Fibroblast of pulmonary artery (primary cell): Measurements from ENCODE around the gene ASXL2.
A peak's percentile ranks its signal among the peaks of the same experiment; 100 is the strongest.

ENCODE experiments used
- DNase-seq: peaks from one replicate; pipeline ENCODE4 v3.0.0-alpha.2; 2010; ENCODE audit warnings: low read depth
- H3K4me3 ChIP-seq: replicated peaks from 2 replicates; pipeline ENCODE4 v1.5.1; 2011; ENCODE audit warnings: low read depth, mild to moderate bottlenecking, control low read depth, low read length, moderate library complexity
- TF ChIP-seq, protein P1 (sequence below): IDR thresholded peaks from 2 replicates; pipeline ENCODE4 v1.5.1; 2011; ENCODE audit warnings: mild to moderate bottlenecking, control low read depth, low read length, inconsistent platforms; ENCODE audit errors: missing control alignments

Gene ASXL2

DNA sequence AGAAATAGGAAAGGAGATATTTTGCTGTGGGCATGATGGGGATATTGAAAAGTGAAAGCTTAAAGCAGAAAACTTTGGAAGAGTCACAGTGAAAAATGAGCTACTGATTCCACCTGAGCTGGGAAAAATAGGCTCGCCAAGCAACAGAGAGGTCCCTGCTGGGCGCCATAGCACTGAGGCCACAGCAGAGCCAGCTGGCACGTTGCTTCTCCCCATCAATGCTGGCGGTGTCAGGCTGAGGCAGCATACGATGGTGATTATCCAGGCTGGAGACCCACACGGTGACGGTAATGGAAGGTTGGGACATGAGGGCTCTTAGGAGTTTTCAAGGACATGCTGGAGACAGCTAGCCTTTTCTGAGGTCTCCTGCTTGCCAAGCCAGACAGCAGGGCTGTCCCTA, 179.1 kb downstream of the ASXL2 start:
- no peak overlapping the region for H3K4me3 ChIP-seq
- no peak for DNase-seq
- TF ChIP-seq, protein P1, sequence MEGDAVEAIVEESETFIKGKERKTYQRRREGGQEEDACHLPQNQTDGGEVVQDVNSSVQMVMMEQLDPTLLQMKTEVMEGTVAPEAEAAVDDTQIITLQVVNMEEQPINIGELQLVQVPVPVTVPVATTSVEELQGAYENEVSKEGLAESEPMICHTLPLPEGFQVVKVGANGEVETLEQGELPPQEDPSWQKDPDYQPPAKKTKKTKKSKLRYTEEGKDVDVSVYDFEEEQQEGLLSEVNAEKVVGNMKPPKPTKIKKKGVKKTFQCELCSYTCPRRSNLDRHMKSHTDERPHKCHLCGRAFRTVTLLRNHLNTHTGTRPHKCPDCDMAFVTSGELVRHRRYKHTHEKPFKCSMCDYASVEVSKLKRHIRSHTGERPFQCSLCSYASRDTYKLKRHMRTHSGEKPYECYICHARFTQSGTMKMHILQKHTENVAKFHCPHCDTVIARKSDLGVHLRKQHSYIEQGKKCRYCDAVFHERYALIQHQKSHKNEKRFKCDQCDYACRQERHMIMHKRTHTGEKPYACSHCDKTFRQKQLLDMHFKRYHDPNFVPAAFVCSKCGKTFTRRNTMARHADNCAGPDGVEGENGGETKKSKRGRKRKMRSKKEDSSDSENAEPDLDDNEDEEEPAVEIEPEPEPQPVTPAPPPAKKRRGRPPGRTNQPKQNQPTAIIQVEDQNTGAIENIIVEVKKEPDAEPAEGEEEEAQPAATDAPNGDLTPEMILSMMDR, result no peak

DNA sequence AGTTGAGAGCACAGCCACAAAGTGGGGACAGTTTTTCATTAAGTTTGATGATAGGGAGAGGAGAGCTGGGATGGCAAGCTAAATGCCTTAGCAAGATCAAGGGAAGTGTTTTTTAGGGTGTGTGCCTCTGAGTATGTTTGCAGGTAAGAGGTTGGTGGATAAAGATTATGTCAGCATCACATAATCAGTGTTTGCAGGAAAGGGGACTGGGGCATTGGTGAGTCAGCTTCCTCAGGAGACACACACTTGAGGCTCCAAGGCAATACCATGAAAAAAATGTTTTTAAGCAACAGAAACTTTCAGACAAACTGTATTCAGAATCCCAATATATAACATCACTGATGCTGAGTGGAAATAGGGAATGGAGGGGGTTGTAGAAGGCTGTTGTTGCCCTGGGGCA, 179.5 kb downstream of the ASXL2 start:
- no peak overlapping the region for H3K4me3 ChIP-seq
- peak; percentile 25 for DNase-seq
- TF ChIP-seq, protein P1, result no peak

DNA sequence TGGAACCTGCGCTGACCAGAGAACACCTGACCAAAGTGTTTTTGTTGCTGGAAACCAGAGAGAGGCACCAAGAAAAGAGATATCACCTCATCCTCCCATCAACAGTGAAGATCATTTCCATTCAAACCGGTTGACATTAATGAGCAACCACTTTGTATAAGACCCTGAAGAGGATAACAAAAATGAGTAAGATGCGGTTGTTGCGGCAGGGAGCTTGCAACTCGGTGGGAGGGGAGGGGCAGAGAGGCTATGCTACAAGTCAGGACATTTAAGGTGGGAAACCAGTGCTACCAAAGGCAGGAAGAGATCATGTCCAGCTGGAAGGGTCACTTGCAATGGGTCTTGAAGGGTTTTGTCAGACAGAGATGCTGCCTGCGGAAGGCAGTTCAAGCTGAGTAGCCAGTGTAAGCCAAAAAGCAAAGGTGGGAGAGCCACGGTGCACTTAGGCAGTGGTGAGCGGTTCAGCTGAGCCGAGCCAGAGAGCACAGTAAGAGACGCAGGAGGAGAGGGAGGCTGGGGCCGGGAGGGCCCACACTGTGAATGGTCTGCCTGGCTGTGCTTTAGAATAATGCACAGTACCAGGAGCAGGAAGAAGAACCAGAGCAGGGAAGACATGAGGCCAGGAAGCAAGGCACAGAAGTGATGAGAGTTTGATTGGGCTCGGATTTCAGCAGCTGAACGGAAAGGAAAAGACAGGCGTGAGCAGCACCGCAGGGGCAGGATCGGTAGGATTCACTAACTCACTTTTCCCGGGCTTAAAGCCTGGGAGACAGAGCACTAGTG, 180.5 kb downstream of the ASXL2 start:
- TF ChIP-seq, protein P1, result no peak
- H3K4me3 ChIP-seq, result no peak overlapping the region
- peak; percentile 5 for DNase-seq

DNA sequence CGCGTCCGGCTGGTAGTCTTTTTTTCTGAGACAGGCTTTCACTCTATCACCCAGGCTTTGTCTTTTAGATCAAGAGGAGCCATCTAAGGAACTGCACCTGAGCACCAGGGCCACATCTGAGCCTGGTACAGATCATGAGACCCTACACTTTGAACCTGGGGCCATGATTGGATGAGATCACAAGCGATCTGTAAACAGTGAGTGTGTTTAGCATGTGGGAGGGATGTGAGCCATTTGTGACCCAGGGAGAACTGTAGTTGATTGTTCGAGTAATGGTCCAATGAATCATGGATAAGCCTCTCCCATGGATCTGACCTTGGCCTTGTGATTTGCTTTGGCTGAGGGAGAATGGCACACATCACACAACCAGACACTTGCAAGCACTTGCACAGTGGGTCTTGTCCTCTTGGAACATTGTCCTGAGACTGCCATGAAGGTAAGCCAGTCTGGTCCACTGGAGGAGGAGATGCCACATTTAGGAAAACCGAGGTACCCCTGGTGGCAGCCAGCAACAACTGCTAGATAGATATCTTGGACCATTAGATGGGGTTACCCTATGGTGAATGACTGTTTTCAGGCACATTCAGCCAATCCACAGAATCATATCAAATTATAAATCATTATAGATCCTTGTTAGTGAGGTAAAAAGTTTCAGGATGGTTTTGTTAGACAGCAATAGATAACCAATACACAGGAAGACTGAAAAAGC, 185.4 kb downstream of the ASXL2 start:
- DNase-seq, result no peak
- no peak overlapping the region for H3K4me3 ChIP-seq
- TF ChIP-seq, protein P1, result no peak

DNA sequence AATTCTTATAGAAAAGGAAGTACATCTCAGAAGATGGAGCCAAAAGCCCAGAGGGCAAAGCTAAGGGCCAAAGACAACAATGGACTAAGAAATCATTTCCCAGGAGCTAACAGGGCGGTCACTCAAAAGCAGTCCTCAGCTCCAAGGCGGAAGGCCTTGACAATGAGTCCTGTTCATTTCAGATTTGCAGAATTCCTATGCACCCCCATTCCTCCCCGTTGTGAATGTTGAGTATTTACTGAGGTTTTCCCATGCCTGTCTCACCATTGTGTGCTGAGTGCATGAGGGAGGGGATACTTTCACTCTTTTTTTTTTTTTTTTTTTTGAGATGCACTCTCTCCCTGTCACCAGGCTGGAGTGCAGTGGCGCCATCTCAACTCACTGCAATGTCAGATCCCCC, 186.1 kb downstream of the ASXL2 start:
- TF ChIP-seq, protein P1, result no peak
- peak; percentile 47 for DNase-seq
- H3K4me3 ChIP-seq, result no peak overlapping the region

DNA sequence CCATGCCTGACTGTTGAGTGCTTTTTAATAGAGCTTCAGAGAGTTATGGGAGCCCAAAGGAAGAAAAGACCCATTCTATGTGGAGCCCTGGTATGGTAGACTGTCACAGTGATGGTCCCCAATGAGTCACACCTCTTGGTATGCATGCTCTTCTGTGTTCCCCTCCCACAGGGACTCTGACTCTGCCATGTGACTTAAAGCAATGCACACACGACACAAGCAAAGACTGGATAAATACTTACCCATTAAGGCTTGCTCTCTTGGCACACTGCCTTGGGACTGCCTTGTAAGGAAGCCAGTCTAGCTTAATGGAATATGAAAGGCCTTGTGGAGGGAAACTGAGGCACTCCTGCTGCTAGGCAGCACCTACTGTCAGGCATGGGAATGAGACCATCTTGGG, 188.2 kb downstream of the ASXL2 start:
- DNase-seq, result peak; percentile 8
- no peak overlapping the region for H3K4me3 ChIP-seq
- TF ChIP-seq, protein P1, result no peak
